Colon (tissue), 2 donors: ENCODE data around the gene PAQR9.

Source experiments
- FAIRE-seq: peaks from 2 replicates; lab custom pipeline; 2012; peaks lifted over from hg19 to GRCh38; lab: Jason Lieb, UNC
- donor health status: control.
- donor health status: control.

Gene PAQR9

DNA sequence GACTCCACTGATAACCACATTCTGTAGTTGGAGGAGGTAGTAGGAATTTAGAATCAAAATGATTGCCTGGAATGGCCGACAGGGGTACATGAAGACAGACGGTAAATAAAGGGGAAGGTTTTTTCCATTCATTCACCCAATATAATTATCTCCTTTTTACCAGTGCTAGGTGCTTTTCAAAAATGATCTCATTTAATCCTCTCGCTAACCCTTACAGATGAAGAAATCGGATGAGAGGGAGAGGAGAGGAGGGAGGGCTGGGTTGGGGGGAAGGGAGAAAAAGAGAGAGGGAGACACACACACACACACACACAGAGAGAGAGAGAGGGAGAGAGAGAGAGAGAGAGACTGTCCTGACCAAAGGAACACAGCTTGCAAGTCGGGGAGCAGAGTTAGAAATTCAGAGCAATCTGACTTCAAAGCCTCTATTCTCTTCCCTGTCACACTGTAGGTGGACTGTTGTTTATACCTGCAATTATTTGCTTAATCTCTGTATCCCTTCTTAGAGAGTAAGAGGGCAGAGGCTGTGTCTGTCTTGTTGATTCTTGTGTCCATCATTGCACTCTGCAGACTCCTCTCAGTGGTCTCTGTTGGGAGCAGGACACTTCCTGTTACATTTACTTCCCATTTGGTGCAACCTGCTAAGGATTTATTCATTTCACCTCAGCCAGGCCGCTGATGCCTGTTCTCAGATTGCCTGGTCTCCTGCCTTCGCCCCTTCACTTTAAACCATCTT, 18.7 kb upstream of the PAQR9 start:
- FAIRE-seq = no peak

DNA sequence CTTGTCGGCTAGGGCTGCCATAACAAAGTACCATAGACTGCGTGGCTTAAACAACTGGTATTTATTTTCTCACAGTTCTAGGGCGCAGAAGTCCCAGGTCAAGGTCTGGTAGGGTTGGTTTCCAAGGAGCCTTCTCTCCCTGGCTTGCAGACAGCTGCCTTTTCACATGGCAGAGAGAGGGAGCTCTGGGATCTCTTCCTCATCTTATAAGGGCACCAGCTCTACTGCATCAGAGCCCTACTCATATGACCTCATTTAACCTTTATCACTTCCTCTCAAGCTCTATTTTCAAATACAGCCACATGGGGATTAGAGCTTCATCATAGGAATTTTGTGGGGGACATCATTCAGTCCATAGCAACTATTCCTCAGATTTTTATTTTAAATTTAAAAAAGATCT, 17.6 kb upstream of the PAQR9 start:
- no peak for FAIRE-seq

GRCh38 chr3:142977399-142977728, 13.9 kb upstream of the PAQR9 start:
- no peak for FAIRE-seq

GRCh38 chr3:142976621-142977398, 13.3 kb upstream of the PAQR9 start:
- FAIRE-seq = no peak

- FAIRE-seq = no peak
These were observed 12.0 kb upstream of the PAQR9 start for GRCh38 chr3:142975316-142975995.

DNA sequence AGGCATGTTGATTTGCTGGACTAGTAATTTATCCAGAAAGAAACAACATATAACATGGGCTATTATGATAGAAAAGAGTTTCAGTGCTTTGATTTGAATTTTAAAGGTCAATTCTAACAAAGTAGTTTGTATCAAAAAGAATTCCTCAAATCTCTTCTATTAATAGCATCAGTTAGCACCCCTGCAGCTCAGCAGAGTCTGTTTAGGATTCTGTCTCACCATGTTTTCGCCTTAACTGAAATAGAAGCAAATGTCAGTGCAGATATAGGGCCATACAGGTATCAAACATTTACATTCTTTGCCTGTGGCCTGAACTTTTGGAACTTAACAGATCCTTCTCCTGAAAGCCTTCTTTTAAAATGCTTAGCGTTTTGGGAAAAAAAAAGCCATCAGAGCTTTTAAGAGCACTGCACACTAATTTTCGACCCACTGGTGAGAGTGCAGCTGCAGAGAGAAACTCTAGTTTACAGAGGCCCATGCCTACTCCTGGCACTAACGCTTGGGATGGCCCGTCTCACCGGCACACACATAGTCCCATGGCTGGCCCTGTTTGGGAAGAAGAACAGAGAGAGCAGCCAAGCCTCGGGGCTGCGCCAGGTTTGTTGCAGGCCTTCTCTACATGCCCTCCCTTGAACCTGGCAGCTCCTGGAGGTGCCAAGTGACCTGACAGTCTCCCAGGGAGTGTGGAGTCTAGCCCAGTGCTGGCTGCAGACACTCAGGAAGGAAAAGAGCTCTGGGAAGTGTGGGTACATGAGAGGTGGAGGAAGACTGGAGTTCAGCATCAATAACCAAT, 9.9 kb upstream of the PAQR9 start:
- FAIRE-seq = no peak

DNA sequence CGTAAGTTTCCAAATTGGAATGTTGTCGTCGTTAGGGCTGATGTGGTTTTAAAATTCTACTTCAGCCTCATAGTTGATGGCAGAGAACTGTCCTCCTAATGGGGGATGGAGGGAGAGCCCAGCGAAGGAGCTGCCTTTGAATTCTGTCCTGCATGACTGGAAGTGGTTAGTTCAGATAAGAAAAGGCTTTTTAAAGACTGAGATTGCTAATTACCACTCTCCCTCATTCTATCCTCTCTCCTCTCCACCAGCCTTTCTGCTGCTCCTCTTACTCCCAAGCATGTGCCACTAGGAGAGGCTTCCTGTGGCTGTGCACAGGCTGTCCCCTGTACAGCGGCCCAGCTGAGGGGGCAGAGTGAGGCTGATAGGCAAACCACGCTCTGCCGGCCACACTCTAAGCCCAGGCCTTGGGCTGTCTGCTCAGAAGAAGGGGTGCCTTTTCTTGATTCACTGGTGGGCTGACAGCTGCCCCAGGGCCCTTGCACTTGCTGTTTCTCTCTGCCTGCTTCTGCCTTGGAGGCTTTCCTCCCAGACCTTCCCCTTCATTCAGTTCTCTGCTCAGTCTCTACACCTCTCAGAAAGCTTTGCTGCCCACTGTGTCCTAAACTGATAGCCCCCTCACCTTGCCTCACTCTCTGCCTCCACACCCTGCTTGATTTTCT, 8.7 kb upstream of the PAQR9 start:
- no peak for FAIRE-seq

DNA sequence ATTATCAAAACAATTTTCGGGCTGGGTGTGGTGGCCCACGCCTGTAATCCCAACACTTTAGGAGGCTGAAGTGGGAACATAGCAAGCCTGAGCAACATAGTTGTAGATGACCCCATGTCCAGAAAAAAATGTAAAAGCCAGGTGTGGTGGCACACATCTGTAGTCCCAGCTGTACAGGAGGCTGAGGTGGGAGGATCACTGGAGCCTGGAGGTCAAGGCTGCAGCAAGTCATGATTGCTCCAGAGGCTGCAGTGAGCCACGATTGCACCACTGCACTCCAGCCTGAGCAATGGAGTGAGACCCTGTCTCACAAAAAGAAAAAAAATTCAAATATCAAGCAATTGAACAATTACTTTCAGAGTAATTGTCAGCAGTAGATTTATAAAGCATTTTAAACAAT, 8.0 kb upstream of the PAQR9 start:
- no peak for FAIRE-seq

- no peak for FAIRE-seq
These were observed 5.0 kb upstream of the PAQR9 start for GRCh38 chr3:142968319-142969025.

GRCh38 chr3:142966808-142967207, 3.3 kb upstream of the PAQR9 start:
- FAIRE-seq = no peak

DNA sequence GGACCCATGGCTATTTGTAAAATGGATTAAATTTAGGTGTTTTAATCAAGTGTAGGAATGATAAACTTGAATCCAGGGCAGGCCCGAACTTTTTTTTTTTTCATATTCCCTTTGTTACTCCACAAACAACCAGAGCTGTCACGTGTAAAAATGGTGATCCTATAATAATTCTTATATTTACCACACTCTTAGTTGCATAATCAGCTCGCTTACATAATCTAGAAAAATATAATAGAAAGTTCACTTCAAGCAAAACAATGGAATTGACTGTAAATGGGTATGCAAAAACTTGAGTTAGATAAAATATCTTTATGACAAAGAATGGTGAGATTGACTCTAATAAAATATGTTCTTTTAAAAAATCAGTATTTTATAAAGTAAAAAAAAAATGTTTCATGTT, 2.1 kb upstream of the PAQR9 start:
- no peak for FAIRE-seq

DNA sequence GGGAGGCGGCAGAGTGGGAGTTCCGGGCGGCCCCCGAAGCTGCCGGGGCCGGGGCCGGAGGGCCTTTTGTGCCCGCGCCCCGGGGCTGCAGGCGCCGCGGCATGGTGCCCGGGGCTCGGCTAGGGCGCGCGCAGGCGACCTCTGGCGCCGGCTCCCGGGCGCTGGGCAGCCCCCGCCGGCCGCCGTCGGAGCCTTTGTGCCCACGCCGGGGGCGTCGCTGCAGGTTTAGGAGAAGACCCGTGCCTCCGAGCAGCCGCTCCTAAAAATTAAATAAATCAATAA, 299 bp downstream of the PAQR9 start:
- no peak for FAIRE-seq

- FAIRE-seq = no peak
These were observed 797 bp downstream of the PAQR9 start for GRCh38 chr3:142962520-142963233.

DNA sequence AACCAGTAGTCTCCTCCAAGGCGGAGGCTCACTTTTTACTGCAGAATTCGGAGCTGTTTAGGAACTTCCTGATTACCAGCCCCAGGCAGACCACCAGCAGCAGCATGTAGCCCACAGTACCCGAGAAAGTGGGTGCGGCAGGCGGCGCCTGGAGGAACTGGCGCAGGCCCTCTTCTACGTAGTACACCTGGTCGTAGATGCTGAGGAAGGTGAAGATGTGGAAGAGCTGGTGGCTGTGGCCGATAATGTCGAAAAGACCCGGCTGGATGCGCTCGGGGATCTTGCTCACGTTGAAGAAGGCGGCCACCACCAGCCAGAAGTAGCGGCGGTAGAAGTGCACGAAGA, 1.3 kb downstream of the PAQR9 start:
- no peak for FAIRE-seq

DNA sequence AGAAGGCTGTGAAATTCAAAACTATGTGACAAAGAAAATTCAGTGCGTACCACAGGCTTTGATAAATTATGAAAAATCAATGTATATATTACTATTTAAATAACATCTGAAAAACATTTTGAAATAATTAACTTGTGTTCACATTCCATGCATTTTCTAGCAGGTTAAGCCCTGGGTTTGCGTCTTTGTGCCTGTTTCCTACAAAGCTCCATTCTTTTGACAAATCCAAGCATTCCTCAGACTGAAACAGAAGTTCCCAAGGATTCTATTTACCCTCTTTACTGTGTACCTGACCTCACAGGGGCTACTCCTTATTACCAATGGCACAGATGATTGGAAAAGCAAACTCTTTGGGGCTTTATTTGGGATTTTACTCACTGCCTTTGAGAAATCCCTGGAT, 1.9 kb downstream of the PAQR9 start:
- FAIRE-seq = no peak

- no peak for FAIRE-seq
These were observed 3.1 kb downstream of the PAQR9 start for GRCh38 chr3:142960322-142960850.

GRCh38 chr3:142958707-142959106, 4.8 kb downstream of the PAQR9 start:
- no peak for FAIRE-seq

- FAIRE-seq = no peak
These were observed 10.0 kb downstream of the PAQR9 start for GRCh38 chr3:142953443-142953842.

DNA sequence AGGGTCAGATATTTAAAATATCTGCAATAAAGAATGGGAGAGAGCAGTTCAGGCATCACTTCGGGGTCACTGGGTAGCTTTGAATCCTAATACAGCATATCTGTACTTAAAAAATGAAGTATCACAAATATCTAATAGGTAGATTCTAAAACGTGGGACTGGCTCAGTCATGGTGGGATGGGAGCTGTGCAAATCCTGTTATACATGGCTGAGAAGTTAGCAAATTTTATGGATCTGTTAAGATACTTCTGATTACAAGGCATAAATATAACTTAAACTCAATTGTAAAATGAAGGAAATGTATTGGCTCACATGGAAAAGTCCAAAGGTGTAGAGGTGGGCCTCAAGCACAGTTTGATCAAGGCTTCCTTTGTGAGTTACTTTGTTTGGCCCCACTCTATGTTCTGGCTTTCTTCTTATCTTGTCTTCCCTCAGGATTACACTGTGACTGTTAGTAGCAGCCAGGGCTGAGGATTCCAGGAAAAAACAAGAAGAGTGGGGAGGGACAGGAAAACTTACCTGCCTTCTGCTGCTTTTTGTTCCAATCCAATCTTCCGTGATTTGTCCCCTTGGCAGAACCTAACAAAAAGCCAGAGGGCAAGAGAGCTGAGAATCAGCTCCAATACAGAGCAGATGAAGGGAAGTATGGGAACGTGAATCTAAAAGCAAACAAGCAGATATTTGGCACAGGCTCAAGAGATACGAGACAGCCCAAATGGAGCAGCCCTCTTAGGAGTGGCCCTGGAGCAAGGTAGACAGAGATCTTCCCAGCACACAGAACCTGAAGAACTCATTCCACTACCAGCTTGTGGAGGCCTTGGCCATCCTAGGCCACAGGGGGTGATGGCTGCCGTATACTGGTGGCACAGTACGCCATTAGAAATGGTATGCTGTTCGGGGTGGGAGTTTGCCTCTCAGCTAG, 10.9 kb downstream of the PAQR9 start:
- no peak for FAIRE-seq

- no peak for FAIRE-seq
These were observed 11.7 kb downstream of the PAQR9 start for GRCh38 chr3:142951794-142952193.
